HG02852 (cell line): Measurements from ENCODE around the gene NEK2.
"Not testable (repeated sequence)": the region's sequence is repeated elsewhere in the genome, so short reads cannot be mapped to it uniquely, and the experiment has no call there.

Experiments
- ATAC-seq: cut with Tn5 transposase; IDR thresholded peaks from one replicate; pipeline ENCODE4 v1.9.1; 2021; ENCODE audit warnings: mild to moderate bottlenecking, moderate library complexity; ENCODE audit not compliant: unreplicated experiment

NEK2 gene

DNA sequence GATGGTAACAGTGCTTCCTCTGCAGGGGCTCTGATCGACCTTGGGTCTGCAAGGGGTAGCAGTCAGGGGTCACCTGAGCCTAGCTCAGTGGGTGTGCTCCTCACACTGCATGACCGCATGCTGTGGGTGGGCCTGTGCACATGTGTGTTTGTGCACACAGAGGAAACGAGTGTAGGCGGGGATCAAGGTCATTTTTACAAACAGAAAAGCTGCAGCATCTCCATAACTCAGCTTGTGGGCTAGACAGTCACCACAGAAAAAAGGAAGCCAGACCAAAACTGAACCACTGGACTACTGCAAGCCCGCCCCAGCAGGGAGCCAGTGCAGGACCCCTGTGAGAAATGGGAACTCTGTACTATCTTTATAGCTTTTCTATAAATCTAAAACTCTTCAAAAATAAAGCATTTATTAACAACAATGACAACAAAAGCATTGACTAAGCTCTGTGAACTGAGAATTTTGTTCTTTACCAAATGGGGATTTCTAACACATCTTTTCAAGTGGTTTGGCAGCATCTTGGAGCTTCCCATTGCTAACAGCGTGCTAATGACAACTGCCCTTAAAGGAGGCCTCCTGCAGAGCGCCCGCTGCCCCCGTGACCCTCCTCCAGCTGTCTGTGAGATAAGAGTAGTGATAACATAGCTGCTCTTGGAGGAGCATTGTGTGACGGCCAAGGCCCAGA is 19.9 kb upstream of the NEK2 start:
- peak; percentile 67 for ATAC-seq

DNA sequence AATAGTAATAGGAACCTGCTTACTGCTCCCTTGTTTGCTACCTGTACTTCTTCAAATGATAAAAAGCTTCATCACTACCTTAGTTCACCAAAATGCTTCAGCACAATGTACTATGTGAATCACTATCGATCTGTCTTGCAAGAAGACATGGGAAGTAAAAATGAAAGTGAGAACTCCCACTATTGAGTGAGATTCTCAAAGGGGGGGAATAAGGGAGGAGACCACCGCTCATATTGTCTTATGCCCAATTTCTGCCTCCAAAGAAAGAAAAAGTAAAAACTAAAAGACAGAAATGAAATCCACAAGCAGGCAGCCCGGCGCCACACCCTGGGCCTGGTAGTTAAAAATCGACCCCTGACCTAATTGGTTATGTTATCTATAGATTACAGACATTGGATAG is 18.5 kb upstream of the NEK2 start:
- not testable (repeated sequence) for ATAC-seq

DNA sequence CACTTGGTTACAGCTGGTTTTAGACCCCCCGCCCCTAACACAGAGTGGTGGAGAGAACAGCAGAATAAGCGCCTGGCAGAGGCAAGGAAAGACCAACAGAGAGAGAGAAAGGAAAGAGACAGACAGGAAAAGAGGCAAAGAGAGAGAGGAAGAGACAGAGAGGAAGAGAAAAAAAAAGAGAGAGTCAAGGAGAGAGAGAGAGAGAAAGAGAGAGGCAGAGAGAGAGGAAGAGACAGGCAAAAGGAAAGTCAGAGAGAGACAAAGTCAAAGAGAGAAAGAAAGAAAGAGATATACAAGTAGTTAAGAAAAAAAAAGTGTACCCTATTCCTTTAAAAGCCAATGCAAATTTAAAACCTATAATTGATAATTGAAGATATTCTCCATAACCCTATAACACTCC is 13.0 kb upstream of the NEK2 start:
- no peak for ATAC-seq

- no peak for ATAC-seq
Observed at GRCh38 chr1:211687462-211688215, 12.2 kb upstream of the NEK2 start.

DNA sequence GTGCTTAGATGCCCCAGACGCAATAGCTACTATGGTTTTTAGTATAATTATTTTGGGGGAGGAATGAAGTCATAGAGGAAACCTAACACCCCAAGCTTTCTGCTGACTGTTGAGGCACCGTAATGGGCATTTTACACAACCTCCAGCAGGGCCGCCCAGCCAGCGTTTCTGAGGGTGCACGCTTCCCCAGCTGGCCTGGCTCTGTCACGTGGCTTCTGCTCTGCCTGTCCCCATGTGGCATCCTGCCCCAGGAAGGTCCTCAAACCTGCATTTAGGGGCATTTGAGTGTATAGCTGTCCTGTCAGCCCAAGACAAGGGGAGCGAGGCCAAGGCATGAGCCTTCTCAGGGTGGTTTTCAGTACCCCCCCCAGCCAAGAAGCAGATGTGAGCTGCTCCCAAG is 10.4 kb upstream of the NEK2 start:
- no peak for ATAC-seq

GRCh38 chr1:211684791-211685190 is 9.4 kb upstream of the NEK2 start:
- ATAC-seq, result no peak

DNA sequence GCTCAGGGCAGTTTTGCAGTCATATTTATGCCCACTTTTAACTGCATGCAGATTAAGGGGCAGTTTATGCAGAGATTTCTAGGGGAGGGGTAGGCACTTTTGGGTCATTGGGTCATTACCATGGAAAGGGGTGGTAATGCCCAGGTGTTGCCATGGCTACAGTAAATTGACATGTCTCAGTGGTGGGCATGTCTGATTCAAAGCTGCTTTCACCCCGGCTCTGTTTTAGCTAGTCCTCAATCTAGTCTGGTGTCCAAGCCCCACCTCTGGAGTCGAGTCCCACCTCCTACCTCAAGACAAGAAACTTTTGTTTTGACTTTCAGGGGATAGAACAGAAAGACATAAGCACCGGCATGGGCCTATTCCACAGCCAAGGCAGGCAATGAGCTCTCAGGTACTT is 8.9 kb upstream of the NEK2 start:
- ATAC-seq, result no peak

- no peak for ATAC-seq
Observed at GRCh38 chr1:211683396-211684297, 8.2 kb upstream of the NEK2 start.

GRCh38 chr1:211682186-211682585 is 6.8 kb upstream of the NEK2 start:
- ATAC-seq, result not testable (repeated sequence)

GRCh38 chr1:211680752-211681327 is 5.4 kb upstream of the NEK2 start:
- peak; percentile 68 for ATAC-seq

DNA sequence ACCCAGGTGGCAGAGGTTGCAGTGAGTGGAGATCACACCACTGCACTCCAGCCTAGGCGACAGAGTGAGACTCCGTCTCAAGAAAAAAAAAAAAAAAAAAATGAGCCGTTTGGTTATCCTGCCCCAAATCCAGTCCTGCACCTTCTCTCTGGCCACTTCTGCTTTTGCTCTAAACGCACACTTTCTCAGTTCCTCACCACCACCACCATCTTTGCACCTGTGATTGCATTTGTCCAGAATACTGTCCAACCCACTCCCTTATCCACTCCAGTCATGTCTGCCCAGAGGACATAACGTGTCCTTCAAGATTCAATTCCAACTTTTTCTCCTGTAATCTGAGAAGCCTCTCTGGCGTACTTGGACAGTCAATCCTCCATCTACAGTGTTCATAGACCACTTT is 2.2 kb upstream of the NEK2 start:
- no peak for ATAC-seq

GRCh38 chr1:211676761-211677160 is 1.3 kb upstream of the NEK2 start:
- ATAC-seq, result no peak

GRCh38 chr1:211676106-211676583 is 724 bp upstream of the NEK2 start:
- ATAC-seq, result no peak

DNA sequence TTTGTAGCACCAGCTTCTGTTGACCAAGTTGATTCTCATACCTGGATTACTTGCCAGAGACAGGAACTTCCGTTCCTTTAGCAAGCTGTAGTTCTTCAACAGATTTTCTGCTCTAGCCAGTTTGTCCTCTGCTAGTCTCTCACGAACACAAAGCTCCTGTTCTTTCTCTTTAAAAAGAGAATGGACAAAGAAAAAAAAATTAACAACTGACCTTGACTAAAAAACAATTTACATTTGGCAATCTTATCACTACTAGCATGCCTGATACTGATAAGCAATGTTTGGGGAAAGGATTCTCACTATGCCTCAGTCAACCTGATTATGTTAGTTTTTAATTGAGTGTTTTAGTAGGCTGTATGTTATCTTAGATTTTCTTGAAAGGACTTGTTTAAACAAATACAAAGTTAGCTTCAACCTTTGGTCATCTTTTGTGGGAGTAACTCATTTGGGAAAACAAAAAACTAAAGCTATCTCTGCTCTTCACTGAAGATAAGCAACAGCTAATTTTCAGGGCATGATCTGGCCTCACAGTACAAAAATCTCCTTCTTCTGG is 8.3 kb downstream of the NEK2 start:
- no peak for ATAC-seq

DNA sequence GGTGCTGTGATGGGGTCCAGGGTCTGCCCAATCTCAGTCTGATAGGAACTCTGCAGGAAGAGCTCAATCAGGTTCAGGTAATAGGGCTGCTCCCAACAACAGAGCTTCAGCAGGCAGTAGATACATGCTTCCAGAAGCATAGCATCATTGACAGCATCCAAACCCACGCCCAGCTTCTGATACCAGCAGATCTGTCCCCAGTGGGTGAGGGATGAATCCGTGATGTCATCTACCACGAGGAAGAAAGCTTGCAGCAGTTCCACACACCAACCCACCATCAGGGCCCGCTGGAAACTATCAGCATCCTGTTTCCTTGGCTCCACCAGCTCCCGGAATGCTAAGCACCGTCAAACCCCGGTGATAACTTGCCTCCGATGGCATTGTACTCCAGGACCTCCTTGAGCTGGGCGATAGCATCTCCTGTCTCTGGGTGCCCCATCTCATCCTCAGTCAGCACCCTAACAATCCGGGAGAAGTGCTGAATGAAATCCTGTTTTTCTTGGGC is 14.7 kb downstream of the NEK2 start:
- no peak for ATAC-seq

GRCh38 chr1:211656728-211657127 is 18.7 kb downstream of the NEK2 start:
- no peak for ATAC-seq

DNA sequence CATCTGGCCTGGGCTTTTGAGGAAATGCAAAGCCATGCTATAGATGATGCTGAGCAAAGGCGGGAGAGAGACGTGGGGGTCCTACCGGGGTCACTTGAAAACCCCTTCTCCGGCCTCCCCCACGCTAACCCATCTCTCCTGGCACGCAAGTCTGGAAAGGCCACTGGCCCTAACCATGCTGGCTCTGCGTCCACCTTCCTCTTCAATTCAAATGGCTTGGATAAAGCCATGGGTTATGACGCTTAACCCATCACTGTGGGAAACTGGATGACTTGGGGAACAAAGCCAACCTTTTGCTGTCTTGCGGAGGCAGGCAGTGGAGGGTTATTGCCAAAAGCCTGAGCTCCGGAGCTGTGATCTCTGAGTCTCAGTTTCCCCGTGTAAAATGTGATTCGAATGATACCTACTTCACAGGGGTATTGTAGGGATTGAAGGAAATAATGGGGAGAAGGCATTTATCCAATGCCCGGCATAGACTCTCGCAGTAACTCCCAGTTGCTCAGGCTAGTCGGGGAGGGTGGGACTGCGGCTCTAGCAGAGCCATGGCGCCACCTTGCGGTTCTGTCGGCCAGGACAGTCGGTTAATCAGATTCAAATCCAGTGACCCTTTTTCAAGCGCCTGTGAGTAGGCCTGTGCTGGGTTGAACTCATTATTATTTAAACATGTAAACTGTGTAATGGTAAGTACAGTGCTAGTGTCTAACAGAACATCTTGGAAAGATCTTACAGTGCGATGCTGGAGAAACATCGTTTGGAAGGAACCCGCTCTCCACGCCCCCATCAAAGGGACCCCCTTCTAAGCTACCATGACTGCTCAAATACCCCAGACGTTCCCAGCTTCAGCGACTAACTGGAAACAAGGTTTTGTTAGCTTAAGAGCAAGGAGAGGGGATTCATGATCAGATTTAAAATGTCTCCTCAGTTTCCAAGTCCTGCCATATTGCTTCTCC is 20.3 kb downstream of the NEK2 start:
- ATAC-seq, result peak; percentile 87

DNA sequence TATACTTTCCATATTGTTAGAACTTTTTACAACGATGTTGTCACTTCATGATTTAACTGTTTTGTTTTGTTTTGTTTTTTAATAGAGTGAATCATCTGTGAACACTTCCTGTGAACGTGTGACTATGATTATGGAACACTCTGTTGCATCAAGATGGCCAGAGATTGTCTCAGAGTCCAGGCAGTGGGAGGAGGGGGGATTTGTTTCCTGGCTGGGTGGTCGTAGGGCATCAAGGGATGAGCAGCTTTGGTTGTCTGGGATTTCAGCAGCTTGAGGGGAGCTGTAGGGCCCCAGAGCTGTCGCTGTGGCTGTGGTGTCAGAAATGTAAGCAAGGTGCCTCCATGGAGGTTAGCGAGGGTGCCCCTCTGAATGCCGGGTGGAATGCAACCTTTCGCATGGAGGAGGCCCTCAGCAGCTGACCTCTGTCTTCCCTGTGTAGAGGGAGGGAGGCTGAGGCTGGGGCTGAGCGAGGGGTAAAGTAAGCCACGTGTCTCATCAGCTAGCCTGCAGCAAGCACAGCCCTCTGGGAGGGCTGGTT is 21.4 kb downstream of the NEK2 start:
- ATAC-seq, result no peak

GRCh38 chr1:211653293-211653692 is 22.1 kb downstream of the NEK2 start:
- ATAC-seq, result no peak
